AG04449 (cell line): Measurements from ENCODE around the gene RETN.

Source experiments
- CTCF ChIA-PET: fragments of 350-600 bp; formaldehyde crosslinking; extraction: SDS; loops from one replicate; lab custom pipeline; 2021; ENCODE audit warnings: antibody characterized with exemption; lab: Yijun Ruan, JAX
- POLR2A ChIA-PET: fragments of 400-600, 350-600 bp; formaldehyde crosslinking; extraction: SDS; loops from one replicate; lab custom pipeline; 2020; ENCODE audit warnings: antibody characterized with exemption, inconsistent platforms; lab: Yijun Ruan, JAX
- DNase-seq: peaks from one replicate; pipeline ENCODE4 v3.0.0-alpha.2; 2010; ENCODE audit warnings: low read depth, low spot score
- H3K4me3 ChIP-seq: 2 replicates; pipeline ENCODE4 v1.5.1; 2011; ENCODE audit warnings: low read depth, mild to moderate bottlenecking, control low read depth, low read length
- TF ChIP-seq, protein P1 (sequence below): IDR thresholded peaks from one replicate; pipeline ENCODE4 v1.5.1; 2011; ENCODE audit warnings: mild to moderate bottlenecking, moderate library complexity, low read length, control low read depth, inconsistent platforms; ENCODE audit not compliant: insufficient read depth; ENCODE audit errors: missing control alignments

The RETN gene

DNA sequence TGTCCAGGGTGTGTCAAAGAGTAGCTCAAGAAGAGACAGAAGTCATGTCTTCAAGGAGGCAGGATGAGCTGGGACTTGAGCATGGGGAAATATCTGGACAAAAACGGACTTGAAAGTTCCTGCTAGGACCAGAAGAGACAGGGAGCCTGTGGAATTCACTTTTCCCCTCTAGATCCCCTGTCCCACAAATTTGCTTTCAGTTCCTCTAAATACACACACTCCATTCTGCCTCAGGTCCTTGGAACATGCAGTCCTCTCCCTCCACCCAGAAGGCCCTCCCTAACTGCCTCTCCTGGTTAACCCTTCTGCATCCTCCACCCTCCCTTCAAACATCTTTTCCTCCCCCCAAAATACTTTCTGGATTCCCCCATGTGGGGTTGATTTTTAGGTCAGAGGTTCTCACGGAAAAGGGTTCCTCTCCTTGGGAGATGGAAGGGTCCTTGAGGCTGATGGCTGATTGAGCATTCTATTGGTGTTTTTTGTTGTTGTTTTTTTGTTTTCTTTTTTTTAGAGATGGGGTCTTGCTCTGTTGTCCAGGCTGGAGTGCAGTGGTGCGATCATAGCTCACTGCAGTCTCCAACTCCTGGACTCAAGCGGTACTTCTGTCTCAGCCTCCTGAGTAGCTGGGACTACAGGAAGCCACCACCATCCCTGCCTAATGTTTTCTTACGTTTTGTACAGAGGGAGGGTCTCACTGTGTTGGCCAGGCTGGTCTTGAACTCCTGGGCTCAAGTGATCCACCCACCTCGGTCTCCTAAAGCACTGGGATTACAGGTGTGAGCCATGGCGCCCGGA, 6.9 kb upstream of the RETN start:
- POLR2A ChIA-PET = no interaction called here
- TF ChIP-seq, protein P1, sequence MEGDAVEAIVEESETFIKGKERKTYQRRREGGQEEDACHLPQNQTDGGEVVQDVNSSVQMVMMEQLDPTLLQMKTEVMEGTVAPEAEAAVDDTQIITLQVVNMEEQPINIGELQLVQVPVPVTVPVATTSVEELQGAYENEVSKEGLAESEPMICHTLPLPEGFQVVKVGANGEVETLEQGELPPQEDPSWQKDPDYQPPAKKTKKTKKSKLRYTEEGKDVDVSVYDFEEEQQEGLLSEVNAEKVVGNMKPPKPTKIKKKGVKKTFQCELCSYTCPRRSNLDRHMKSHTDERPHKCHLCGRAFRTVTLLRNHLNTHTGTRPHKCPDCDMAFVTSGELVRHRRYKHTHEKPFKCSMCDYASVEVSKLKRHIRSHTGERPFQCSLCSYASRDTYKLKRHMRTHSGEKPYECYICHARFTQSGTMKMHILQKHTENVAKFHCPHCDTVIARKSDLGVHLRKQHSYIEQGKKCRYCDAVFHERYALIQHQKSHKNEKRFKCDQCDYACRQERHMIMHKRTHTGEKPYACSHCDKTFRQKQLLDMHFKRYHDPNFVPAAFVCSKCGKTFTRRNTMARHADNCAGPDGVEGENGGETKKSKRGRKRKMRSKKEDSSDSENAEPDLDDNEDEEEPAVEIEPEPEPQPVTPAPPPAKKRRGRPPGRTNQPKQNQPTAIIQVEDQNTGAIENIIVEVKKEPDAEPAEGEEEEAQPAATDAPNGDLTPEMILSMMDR = no peak

DNA sequence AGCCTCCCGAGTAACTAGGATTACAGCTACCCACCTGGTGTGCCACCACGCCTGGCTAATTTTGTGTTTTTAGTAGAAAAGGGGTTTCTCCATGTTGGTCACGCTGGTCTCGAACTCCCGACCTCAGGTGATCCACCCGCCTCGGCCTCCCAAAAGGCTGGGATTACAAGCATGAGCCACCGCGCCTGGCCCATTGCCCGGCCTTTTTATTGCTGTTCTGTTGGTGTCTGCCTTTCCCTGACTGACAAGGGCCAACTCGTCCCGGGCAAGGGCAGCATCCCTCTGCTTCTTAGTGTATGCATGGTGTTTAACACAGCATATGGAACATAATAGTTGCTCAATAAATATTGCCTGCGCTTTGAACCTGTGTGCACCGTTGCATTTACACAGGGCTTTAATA, 6.2 kb upstream of the RETN start:
- POLR2A ChIA-PET = no interaction called here
- CTCF ChIA-PET = interaction anchor here (1.0 kb wide), 1 partner anchor 10 kb away, joined by 3 read pairs; no protein-coding TSS in a partner anchor
- H3K4me3 ChIP-seq = no peak overlapping the region
- TF ChIP-seq, protein P1 = no peak
- no peak for DNase-seq

More for the DNA sequence above, 6.9 kb upstream of the RETN start:
- H3K4me3 ChIP-seq = no peak overlapping the region
- CTCF ChIA-PET = interaction anchor here (1.0 to 1.8 kb wide), 3 partner anchors 10 to 19 kb away, joined by 3 to 13 read pairs (median 12); partner anchors contain the start of gene TRAPPC5
- DNase-seq = no peak

DNA sequence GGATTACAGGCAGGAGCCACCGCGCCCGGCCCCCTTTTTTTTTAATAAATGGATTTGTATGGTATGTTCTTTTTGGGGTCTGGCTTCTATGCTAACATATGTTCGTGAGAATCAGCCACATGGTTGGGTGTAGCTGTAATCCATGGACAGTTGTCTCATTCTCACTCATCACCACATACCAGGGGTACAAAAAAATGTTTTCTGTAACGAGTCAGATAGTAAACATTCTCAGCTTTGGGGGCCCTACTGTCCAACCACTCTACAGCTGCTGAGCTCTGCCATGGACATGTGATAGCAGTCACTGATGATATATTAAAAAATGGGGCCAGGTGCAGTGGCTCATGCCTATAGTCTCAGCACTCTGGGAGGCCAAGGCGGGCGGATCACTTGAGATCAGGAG, 5.1 kb upstream of the RETN start:
- no peak for DNase-seq
- CTCF ChIA-PET = interaction anchor here (0.6 to 2.6 kb wide), 3 partner anchors 10 to 136 kb away, joined by 3 to 22 read pairs (median 7); no protein-coding TSS in a partner anchor
- TF ChIP-seq, protein P1 = no peak
- H3K4me3 ChIP-seq = no peak overlapping the region
- POLR2A ChIA-PET = no interaction called here

DNA sequence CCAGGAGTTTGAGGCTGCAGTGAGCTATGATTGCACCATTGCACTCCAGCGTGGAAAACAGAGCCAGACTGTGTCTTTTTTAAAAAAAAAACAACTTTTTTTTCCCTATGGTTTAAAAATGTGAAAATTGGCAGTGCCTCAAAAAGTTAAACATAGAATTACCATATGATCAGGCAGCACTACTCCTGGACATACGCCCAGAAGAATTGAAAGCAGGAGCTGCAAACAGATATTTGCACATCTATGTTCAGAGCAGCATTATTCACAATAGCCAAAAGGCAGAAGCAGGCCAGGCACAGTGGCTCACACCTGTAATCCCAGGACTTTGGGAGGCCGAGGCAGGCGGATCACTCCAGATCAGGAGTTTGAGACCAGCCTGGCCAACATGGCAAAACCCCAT, 3.8 kb upstream of the RETN start:
- POLR2A ChIA-PET = interaction anchor here (0.7 kb wide), 1 partner anchor 92 kb away, joined by 3 read pairs; no protein-coding TSS in a partner anchor
- CTCF ChIA-PET = interaction anchor here (1.4 to 3.2 kb wide), 3 partner anchors 13 to 135 kb away, joined by 7 to 22 read pairs (median 13); partner anchors contain the start of gene TRAPPC5
- TF ChIP-seq, protein P1 = no peak
- no peak overlapping the region for H3K4me3 ChIP-seq
- DNase-seq = peak; percentile 37

DNA sequence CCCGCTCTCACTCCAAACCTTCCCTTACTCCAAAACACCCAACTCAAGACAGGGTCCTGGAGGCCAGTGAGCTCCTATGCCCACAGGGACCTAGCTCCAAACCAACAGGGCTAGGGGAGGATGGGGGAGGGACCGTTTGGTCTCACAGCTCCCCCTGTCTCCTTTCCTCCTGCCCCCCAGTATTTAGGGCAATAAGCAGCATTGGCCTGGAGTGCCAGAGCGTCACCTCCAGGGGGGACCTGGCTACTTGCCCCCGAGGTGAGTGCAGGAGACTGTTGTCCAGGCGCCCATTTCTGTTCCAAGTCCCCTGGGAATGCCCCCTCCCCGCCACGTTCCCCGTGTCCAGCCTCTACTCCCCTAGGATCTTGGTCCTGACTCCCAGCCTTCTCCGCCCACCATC, 792 bp downstream of the RETN start:
- TF ChIP-seq, protein P1 = no peak
- no peak for DNase-seq
- POLR2A ChIA-PET = no interaction called here
- H3K4me3 ChIP-seq = no peak overlapping the region
- CTCF ChIA-PET = interaction anchor here (4.8 to 7.7 kb wide), 2 partner anchors 11 to 17 kb away, joined by 33 to 47 read pairs; partner anchors contain the start of gene TRAPPC5
